ENCODE measurements around the gene NFIB. TPM values are rescaled to one million over a fixed set of nuclear protein-coding genes. Genes with fewer than 3 reads are reported as not detected.

NFIB gene
- total and polyA plus RNA-seq, 2 donors (not counting 3 experiments of a cell fraction or from before 2014, with no cell fraction given), result 26.4 to 174 TPM

DNA sequence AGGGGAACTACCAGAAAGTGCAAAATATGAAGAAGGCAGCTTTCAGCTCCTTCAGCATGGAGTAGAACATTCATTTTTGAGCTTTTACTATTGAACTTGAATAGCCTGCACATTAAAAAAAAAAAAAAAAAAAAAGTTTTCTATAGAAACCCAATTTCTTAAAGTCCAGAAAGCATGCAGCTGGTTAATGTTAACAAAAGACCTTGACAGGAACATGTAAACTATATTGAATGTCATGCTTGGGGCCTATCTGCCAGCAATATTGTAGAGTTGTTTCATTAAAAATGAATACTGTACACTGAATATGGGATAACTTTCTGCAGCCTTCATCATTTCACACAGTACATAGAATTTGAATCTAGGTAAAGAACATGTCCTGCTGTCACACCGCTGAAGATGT lies 230.6 kb downstream of the NFIB start:
- Histone ChIP-seq H3K4me3 (replicated peaks in 1 of 3; ENCODE audit: insufficient read depth in 1 of 3, low read depth in 1 of 3, low read length in 3 of 3) (no peak overlapping the region), H3K9ac (replicated peaks; ENCODE audit: extremely low read depth, insufficient read depth, low read length) (no peak overlapping the region), H3K9me3 (replicated peaks; ENCODE audit: control insufficient read depth, insufficient read depth, low read length) (no peaks in the 10 kb centered on the region), H4K20me1 (replicated peaks; ENCODE audit: control insufficient read depth, extremely low read depth, insufficient read depth, low read length) (no peaks in the 10 kb centered on the region), H3K36me3 (ENCODE audit: control insufficient read depth in 2 of 2, extremely low read depth in 1 of 2, insufficient read depth in 2 of 2, low read length in 2 of 2) (peaks cover 0 to 4% of the 10 kb centered on the region in 2 experiments), H3K79me2 (ENCODE audit: control insufficient read depth, insufficient read depth, low read length) (no peaks in the 10 kb centered on the region), H2AFZ (ENCODE audit: low read depth, low read length) (no peak overlapping the region), H3K27ac (ENCODE audit: insufficient read depth, low read depth, low read length) (no peak overlapping the region), H3K27me3 (ENCODE audit: control insufficient read depth in 2 of 2, insufficient read depth in 2 of 2, low read length in 2 of 2) (no peaks in the 10 kb centered on the region), H3K4me1 (ENCODE audit: control insufficient read depth, extremely low read depth, insufficient read depth, low read length) (no peaks in the 10 kb centered on the region), H3K9me1 (replicated peaks; ENCODE audit: control insufficient read depth, extremely low read depth, insufficient read depth, low read length) (no peaks in the 10 kb centered on the region), H3K4me2 (ENCODE audit: insufficient read depth, low read length) (no peak overlapping the region)
- POLR2A ChIA-PET, result no interaction called here
- intact Hi-C loops (cut with micrococcal nuclease), result no loop called here
- TF ChIP-seq POLR2A (IDR thresholded peaks at IDR 0.05; ENCODE audit: low read depth, low read length), result no peak
- TF ChIP-seq FOS (IDR thresholded peaks at IDR 0.05; ENCODE audit: borderline replicate concordance, insufficient read depth, low read length), result no peak
- TF ChIP-seq POLR2AphosphoS5 (IDR thresholded peaks at IDR 0.05; ENCODE audit: insufficient read depth, low read depth, low read length), result no peak
- no peak for TF ChIP-seq GATA2 (IDR thresholded peaks at IDR 0.05; ENCODE audit: insufficient read depth, insufficient read length, low read depth, low read length)
- TF ChIP-seq, protein P1, sequence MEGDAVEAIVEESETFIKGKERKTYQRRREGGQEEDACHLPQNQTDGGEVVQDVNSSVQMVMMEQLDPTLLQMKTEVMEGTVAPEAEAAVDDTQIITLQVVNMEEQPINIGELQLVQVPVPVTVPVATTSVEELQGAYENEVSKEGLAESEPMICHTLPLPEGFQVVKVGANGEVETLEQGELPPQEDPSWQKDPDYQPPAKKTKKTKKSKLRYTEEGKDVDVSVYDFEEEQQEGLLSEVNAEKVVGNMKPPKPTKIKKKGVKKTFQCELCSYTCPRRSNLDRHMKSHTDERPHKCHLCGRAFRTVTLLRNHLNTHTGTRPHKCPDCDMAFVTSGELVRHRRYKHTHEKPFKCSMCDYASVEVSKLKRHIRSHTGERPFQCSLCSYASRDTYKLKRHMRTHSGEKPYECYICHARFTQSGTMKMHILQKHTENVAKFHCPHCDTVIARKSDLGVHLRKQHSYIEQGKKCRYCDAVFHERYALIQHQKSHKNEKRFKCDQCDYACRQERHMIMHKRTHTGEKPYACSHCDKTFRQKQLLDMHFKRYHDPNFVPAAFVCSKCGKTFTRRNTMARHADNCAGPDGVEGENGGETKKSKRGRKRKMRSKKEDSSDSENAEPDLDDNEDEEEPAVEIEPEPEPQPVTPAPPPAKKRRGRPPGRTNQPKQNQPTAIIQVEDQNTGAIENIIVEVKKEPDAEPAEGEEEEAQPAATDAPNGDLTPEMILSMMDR (IDR thresholded peaks at IDR 0.05; ENCODE audit: extremely low read depth in 1 of 2, insufficient read depth in 1 of 2, low read depth in 1 of 2, low read length in 2 of 2), result no peak
- no peak for TF ChIP-seq EZH2 (IDR thresholded peaks at IDR 0.05; ENCODE audit: borderline replicate concordance, low read depth, low read length, severe bottlenecking)
- no peak for TF ChIP-seq MYC (IDR thresholded peaks at IDR 0.05; ENCODE audit: low read depth, low read length)
- no peak for TF ChIP-seq JUN (IDR thresholded peaks at IDR 0.05; ENCODE audit: borderline replicate concordance, insufficient read depth, insufficient read length, low read depth)
- TF ChIP-seq, protein P2, sequence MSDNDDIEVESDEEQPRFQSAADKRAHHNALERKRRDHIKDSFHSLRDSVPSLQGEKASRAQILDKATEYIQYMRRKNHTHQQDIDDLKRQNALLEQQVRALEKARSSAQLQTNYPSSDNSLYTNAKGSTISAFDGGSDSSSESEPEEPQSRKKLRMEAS (IDR thresholded peaks at IDR 0.05; ENCODE audit: insufficient read depth, insufficient read length), result no peak
- CTCF ChIA-PET, result interaction anchor here (1.0 to 2.1 kb wide), 3 partner anchors 9 to 656 kb away, joined by 3 to 7 read pairs (median 5); no protein-coding TSS in a partner anchor
- DNase-seq (ENCODE audit: low read depth, low spot score) (no peak), FAIRE-seq (no peak)
- dilution Hi-C loops (cut with MboI; ENCODE audit: extremely low pct_ligation_motif_present, low sequenced_read_pairs), result no loop called here
- no TSS peak for BruUV-seq (replicated peaks)

Measured in endothelial cell of umbilical vein (primary cell).